Inferior parietal cortex (tissue), 1 donor: ENCODE data around the gene CARD8.
"Not testable (repeated sequence)": the region's sequence is repeated elsewhere in the genome, so short reads cannot be mapped to it uniquely, and the experiment has no call there.

ENCODE experiments used
- DNase-seq: peaks from one replicate; pipeline ENCODE4 v3.0.0-alpha.2; 2016; ENCODE audit errors: extremely low spot score

Gene CARD8, protein sequence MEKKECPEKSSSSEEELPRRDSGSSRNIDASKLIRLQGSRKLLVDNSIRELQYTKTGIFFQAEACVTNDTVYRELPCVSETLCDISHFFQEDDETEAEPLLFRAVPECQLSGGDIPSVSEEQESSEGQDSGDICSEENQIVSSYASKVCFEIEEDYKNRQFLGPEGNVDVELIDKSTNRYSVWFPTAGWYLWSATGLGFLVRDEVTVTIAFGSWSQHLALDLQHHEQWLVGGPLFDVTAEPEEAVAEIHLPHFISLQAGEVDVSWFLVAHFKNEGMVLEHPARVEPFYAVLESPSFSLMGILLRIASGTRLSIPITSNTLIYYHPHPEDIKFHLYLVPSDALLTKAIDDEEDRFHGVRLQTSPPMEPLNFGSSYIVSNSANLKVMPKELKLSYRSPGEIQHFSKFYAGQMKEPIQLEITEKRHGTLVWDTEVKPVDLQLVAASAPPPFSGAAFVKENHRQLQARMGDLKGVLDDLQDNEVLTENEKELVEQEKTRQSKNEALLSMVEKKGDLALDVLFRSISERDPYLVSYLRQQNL

GRCh38 chr19:48255376-48256303 lies at the start of gene CARD8:
CARD8 (minus strand) TSS chr19:48255912; CDS start chr19:48241020, 14,892 bp downstream.
- DNase-seq, result peak; percentile 86

DNA sequence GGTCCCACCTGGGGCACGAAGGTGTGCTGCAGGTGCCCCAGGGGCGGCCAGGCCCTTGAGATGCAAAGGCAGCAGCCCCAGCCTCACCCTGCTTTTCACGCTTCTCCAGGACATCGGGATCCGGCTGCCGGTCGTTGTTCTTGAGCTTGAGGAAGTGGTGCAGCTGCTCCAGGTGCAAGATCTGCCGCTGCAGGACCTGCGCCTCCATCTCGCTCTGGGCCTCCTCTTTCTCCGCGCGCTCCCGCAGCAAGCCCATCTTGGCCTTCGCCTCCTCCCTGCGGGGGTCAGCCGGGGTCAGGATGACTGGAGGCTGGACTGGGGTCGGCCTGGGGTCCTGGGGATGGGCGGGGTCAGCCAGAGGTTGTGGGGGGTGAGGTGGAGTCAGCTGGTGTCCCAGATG lies 48.2 kb upstream of the CARD8 start:
- no peak for DNase-seq

GRCh38 chr19:48303367-48303766 lies 47.7 kb upstream of the CARD8 start:
- DNase-seq, result no peak

GRCh38 chr19:48302600-48302959 lies 46.9 kb upstream of the CARD8 start:
- no peak for DNase-seq

DNA sequence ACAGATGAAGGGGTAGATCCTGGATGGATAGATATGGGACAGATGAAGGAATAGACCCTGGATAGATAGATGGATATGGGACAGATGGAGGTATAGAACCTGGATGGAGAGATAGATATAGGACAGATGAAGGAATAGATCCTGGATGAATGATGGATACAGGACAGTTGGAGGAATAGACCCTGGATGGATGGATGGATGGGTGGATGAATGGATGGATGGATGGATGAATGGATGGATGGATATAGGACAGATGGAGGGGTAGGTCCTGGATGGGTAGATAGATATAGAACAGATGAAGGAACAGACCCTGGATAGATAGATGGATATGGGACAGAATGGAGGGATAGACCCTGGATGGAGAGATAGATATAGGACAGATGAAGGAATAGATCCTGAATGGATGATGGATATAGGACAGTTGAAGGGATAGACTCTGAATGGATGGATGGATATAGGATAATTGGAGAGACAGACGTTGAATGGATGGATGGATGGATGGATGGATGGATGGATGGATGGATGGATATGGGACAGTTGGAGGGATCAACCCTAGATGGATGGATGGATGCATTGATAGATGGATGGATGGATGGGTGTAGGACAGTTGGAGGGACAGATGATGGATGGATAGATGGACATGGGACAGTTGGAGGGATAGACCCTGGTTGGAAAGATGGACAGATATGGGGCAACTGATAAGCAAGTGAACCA lies 46.3 kb upstream of the CARD8 start:
- no peak for DNase-seq

GRCh38 chr19:48297975-48298374 lies 42.3 kb upstream of the CARD8 start:
- no peak for DNase-seq

GRCh38 chr19:48296963-48297734 lies 41.4 kb upstream of the CARD8 start:
- DNase-seq, result no peak

GRCh38 chr19:48295458-48295857 lies 39.7 kb upstream of the CARD8 start:
- DNase-seq, result no peak

- no peak for DNase-seq
Observed at GRCh38 chr19:48292798-48293197, 37.1 kb upstream of the CARD8 start.

GRCh38 chr19:48291489-48291815 lies 35.7 kb upstream of the CARD8 start:
- DNase-seq, result not testable (repeated sequence)

DNA sequence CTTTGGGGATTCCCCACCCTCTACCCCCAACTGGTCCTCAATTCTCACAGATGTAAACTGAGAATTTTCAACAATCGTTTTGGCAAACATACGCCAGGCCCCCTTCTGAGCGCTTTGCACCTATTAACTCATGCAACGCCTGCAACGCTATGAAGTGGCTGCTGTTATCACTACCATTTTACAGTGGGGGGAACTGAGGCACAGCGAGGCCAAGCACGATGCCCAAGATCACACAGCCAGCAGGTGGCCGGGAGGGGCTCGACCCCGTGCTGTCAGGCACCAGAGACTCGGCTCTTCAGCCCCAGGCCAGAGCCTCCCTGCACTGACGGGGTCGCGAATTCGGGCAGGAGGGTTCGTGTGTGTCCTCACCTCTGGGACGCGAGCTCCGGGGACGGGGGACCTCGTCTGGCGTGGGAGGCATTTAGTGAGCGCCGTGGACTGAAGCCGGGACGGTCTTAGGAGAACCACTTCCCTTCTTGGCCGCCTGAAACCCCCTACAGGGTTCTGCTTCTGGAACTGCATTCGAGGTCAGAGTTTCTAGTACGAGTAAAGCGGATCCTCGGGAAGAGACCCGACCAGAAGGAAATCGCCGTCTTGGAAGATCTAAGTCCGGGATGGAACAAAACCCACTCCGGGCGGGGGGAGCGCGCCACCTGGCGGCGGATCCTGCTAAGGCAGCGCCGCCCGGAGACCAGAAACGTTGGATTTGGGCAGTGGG lies 35.2 kb upstream of the CARD8 start:
- DNase-seq, result peak; percentile 79

- DNase-seq, result no peak
Observed at GRCh38 chr19:48290401-48290770, 34.7 kb upstream of the CARD8 start.

DNA sequence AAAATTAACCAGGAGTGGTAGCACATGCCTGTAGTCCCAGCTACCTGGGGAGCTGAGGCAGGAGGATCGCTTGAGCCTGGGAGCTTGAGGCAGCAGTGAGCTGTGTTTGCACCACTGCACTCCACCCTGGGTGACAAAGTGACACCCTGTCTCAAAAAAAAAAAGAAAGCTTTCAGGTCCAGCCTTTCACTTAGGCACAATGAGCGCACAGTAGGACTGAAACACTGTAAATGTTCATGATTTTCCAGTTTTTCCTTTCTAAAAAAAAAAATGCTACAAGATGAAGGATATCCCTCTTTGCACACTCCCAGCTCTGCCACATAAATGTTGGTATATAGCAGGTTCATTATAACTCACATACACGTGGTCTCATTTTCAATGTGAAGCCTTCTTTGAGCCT lies 32.0 kb upstream of the CARD8 start:
- DNase-seq, result no peak

DNA sequence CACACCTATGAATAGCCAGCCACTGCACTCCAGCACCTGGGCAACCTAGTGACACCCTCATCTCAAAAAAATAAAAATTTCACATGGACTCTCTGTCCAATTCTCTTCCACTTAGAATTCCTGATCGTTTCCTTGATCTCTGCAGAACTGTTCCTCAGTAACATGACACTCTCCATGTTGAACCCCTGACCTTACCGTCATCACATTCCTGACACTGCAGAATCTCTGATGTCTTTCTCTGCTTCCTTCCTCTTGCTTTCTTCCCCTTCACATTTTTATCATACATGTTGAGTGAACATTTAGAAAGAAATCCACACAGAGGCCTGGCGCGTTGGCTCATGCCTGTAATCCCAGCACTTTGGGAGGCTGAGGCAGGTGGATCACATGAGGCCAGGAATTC lies 29.2 kb upstream of the CARD8 start:
- DNase-seq, result no peak

GRCh38 chr19:48283908-48284307 lies 28.2 kb upstream of the CARD8 start:
- no peak for DNase-seq

- no peak for DNase-seq
Observed at GRCh38 chr19:48279747-48280146, 24.0 kb upstream of the CARD8 start.

DNA sequence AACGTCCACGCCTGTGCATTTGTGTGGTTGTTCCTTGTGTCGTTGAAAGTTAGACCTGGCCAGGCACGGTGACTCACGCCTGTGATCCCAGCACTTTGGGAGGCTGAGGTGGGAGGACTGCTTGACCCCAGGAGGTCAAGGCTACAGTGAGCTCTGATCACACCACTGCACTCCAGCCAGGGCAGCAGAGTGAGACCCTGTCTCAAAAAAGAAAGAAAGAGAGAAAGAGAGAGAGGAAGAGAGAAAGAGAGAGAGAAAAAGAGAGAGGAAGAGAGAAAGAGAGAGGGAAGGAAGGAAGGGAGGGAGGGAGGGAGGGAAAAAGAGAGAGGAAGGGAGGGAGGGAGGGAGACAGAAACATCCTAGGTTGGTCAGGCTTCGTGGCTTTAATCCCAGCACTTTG lies 19.2 kb upstream of the CARD8 start:
- DNase-seq, result no peak

- no peak for DNase-seq
Observed at GRCh38 chr19:48274173-48274572, 18.5 kb upstream of the CARD8 start.

DNA sequence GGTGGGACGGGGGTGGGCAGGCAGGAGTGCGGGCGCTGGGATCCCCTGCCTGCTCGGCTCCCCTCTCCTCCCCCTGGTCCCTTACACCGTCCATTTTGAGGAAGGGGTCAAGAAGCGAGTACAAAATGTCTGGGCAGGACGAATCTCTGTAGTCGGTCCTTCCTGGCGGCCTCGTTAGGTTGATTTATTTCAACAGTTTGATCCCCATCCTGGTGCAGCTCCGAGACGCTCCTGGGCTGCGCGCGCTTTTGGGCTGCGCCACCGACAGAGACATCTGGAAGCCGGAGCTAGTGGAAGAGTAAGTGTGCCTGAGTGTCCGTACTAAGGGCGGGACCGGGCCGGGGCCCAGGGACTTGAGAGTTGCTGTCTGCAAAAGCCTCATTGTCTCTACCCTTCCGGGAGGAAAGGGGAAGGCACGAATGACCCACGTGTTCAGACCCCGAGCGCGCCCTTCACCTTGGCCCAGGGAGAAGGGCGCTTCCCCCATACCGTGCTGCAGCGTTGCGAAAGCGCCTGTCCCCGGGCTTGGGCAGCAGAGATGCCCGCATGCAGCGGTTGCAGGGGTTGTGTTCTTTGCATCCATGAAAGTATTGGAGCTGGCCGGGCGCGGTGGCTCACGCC lies 15.9 kb upstream of the CARD8 start:
- no peak for DNase-seq

DNA sequence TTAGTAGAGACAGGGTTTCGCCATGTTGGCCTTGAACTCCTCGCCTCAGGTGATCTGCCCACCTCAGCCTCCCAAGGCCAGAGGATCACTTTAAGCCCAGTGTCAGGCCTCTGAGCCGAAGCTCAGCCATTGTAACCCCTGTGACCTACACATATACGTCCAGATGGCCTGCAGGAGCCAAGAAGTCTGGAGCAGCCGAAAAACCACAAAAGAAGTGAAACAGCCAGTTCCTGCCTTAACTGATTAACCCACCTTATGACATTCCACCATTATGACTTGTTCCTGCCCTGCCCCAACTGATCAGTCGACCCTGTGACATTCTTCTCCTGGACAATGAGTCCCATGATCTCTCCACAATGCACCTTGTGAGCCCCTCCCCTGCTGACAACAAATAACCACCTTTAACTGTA lies 13.9 kb upstream of the CARD8 start:
- DNase-seq, result not testable (repeated sequence)
